HL-60 (cell line): Measurements from ENCODE around the gene RAC2.
A peak's percentile ranks its signal among the peaks of the same experiment; 100 is the strongest.

Experiments used
- DNase-seq, 2 experiments: peaks; one replicate each; pipeline ENCODE4 v3.0.0-alpha.2; 2010 to 2020; ENCODE audit warnings: low read depth in 1 of 2, low spot score in 1 of 2
- H3K27ac ChIP-seq: fragments of 250-450 bp; sonication (Bioruptor Pico); replicated peaks from 2 replicates; pipeline ENCODE4 v1.5.1; 2020; ENCODE audit warnings: mild to moderate bottlenecking, moderate library complexity
- H3K27me3 ChIP-seq: fragments of 250-450 bp; sonication (Bioruptor Pico); 2 replicates; pipeline ENCODE4 v1.5.1; 2021; ENCODE audit warnings: mild to moderate bottlenecking, moderate library complexity; ENCODE audit not compliant: insufficient read depth, poor library complexity, severe bottlenecking
- H3K4me3 ChIP-seq: replicated peaks from 2 replicates; pipeline ENCODE4 v1.5.1; 2011; ENCODE audit warnings: mild to moderate bottlenecking, control low read depth, low read length; ENCODE audit not compliant: insufficient read depth
- CTCF ChIP-seq: IDR thresholded peaks from one replicate; pipeline ENCODE4 v1.5.1; 2011; ENCODE audit warnings: low read length, control low read depth, inconsistent platforms; ENCODE audit not compliant: insufficient read depth
- GABPA ChIP-seq: IDR thresholded peaks from 2 replicates; pipeline ENCODE4 v1.6.1; 2012; ENCODE audit warnings: low read depth
- POLR2AphosphoS5 ChIP-seq: IDR thresholded peaks from 2 replicates; pipeline ENCODE4 v1.6.1; 2012; ENCODE audit warnings: low read depth
- REST ChIP-seq: IDR thresholded peaks from 2 replicates; pipeline ENCODE4 v1.6.1; 2012; ENCODE audit warnings: low read depth; ENCODE audit not compliant: insufficient replicate concordance
- SPI1 ChIP-seq: IDR thresholded peaks from 2 replicates; pipeline ENCODE4 v1.6.1; 2012; ENCODE audit warnings: low read depth, mild to moderate bottlenecking, borderline replicate concordance

RAC2 gene

GRCh38 chr22:37232140-37232998, 11.7 kb downstream of the RAC2 start:
- Histone ChIP-seq H3K27me3 (no peaks in the 10 kb centered on the region), H3K27ac (no peak overlapping the region), H3K4me3 (no peak overlapping the region)
- TF ChIP-seq GABPA, result no peak
- no peak for TF ChIP-seq SPI1
- TF ChIP-seq CTCF, result no peak
- no peak for TF ChIP-seq REST
- TF ChIP-seq POLR2AphosphoS5, result peak; percentile 25; the same call in 1 of the 2 replicates
- no peak for DNase-seq

- Histone ChIP-seq H3K27ac (peak overlapping the region; percentile 18; the same call in 1 of the 2 replicates), H3K27me3 (no peaks in the 10 kb centered on the region), H3K4me3 (no peak overlapping the region)
- DNase-seq, result no peak
- no peak for TF ChIP-seq SPI1
- no peak for TF ChIP-seq CTCF
- TF ChIP-seq GABPA, result no peak
- no peak for TF ChIP-seq POLR2AphosphoS5
- TF ChIP-seq REST, result no peak
Measured at GRCh38 chr22:37231406-37232139, 12.5 kb downstream of the RAC2 start.

GRCh38 chr22:37230673-37231405, 13.2 kb downstream of the RAC2 start:
- DNase-seq, result no peak

More at GRCh38 chr22:37230673-37231405, 13.2 kb downstream of the RAC2 start:
- TF ChIP-seq CTCF, result no peak
- no peak for TF ChIP-seq GABPA
- TF ChIP-seq SPI1, result no peak
- TF ChIP-seq POLR2AphosphoS5, result no peak
- TF ChIP-seq REST, result no peak
- H3K27me3 ChIP-seq, result no peaks in the 10 kb centered on the region
- H3K4me3 ChIP-seq, result no peak overlapping the region
- H3K27ac ChIP-seq, result peak overlapping the region; percentile 27
